Measurements from ENCODE around the gene VWA5B2. TPM values are rescaled to one million over a fixed set of nuclear protein-coding genes. Genes with fewer than 3 reads are reported as not detected.

Gene VWA5B2
- total RNA-seq, 1 experiment from 2014 or later, result 0.44 TPM

DNA sequence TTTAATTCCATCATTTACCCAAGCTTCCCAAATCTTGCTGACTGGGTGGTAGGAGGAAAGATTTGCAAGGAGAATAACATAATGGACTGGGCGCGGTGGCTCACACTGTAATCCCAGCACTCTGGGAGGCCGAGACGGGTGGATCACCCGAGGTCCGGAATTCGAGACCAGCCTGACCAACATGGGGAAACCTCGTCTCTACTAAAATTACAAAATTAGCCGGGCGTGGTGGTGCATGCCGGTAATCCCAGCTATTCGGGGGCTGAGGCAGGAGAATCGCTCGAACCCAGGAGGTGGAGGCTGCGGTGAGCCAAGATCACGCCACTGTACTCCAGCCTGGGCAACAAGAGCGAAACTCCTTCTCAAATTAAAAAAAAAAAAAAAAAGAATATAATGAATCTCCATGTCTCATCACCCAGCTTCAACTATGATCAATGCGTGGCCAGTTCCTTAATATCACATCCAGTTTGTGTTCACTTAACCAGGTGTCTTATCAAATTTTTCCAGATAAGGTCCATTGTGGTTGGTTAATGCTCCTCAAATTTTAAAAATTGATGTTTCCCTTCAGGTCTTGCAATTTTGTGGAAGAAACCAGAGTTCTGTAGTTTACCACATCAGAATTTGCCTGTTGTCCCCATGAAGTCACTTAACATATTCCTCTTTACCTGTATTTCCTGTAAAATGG lies 44.7 kb upstream of the VWA5B2 start (continued):
- TF ChIP-seq, protein P1, sequence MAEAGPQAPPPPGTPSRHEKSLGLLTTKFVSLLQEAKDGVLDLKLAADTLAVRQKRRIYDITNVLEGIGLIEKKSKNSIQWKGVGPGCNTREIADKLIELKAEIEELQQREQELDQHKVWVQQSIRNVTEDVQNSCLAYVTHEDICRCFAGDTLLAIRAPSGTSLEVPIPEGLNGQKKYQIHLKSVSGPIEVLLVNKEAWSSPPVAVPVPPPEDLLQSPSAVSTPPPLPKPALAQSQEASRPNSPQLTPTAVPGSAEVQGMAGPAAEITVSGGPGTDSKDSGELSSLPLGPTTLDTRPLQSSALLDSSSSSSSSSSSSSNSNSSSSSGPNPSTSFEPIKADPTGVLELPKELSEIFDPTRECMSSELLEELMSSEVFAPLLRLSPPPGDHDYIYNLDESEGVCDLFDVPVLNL (CRISPR knock-in tag; IDR thresholded peaks at IDR 0.05; ENCODE audit: borderline replicate concordance, low read depth), result no peak
- TF ChIP-seq MYBL2 (CRISPR knock-in tag; IDR thresholded peaks at IDR 0.05), result no peak
- TF ChIP-seq, protein P2, sequence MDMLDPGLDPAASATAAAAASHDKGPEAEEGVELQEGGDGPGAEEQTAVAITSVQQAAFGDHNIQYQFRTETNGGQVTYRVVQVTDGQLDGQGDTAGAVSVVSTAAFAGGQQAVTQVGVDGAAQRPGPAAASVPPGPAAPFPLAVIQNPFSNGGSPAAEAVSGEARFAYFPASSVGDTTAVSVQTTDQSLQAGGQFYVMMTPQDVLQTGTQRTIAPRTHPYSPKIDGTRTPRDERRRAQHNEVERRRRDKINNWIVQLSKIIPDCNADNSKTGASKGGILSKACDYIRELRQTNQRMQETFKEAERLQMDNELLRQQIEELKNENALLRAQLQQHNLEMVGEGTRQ (CRISPR knock-in tag; IDR thresholded peaks at IDR 0.05), result no peak
- no peak for TF ChIP-seq ETV6 (CRISPR knock-in tag; IDR thresholded peaks at IDR 0.05)
- no peak for TF ChIP-seq SMAD4 (CRISPR knock-in tag; IDR thresholded peaks at IDR 0.05)
- TF ChIP-seq, protein P3, sequence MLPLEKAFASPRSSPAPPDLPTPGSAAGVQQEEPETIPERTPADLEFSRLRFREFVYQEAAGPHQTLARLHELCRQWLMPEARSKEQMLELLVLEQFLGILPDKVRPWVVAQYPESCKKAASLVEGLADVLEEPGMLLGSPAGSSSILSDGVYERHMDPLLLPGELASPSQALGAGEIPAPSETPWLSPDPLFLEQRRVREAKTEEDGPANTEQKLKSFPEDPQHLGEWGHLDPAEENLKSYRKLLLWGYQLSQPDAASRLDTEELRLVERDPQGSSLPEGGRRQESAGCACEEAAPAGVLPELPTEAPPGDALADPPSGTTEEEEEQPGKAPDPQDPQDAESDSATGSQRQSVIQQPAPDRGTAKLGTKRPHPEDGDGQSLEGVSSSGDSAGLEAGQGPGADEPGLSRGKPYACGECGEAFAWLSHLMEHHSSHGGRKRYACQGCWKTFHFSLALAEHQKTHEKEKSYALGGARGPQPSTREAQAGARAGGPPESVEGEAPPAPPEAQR (CRISPR knock-in tag; IDR thresholded peaks at IDR 0.05), result no peak
- TF ChIP-seq, protein P4, sequence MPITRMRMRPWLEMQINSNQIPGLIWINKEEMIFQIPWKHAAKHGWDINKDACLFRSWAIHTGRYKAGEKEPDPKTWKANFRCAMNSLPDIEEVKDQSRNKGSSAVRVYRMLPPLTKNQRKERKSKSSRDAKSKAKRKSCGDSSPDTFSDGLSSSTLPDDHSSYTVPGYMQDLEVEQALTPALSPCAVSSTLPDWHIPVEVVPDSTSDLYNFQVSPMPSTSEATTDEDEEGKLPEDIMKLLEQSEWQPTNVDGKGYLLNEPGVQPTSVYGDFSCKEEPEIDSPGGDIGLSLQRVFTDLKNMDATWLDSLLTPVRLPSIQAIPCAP (CRISPR knock-in tag; IDR thresholded peaks at IDR 0.05), result no peak
- TF ChIP-seq ZNF232 (CRISPR knock-in tag; IDR thresholded peaks at IDR 0.05), result no peak

DNA sequence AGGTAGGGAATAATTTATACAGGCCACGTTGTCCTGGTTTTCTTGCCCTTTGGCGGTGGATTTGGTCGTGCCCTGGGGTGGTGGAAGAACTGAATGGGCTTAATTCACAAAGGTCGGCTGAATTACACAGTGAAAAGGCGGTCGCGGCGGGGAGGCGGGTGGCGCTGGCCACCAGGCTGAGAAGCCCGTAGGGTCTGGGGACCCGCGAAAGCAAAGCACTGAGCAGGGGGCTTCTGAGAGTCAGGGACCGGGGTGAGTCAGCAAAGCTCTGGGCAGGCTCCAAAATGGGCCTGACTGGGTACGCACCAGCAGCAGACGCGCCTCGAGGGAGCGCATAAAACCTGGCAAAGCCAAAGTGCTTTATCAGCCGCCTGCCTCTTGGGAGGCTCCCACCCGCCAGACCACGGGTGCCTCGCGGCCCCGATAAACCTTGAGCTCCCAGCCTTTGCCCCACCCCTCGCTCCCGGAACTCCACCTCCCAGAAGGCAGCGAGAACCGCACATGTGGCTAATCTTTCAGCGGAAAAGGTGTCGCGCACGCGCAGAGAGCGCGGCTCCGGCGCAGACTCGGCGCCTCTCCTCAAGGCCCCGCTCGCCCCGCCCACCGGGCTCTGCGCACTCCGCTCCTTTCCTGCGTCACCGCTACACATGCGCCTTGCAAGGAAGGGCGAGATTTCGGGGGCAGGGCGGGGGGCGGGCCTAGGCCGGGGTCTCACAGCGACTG lies 43.8 kb upstream of the VWA5B2 start:
- DNase-seq (ENCODE audit: low spot score) (peak; percentile 99), ATAC-seq (peak; percentile 89)
- H3K27ac Mint-ChIP-seq, result peak overlapping the region; percentile 97
- peaks cover 23% of the 10 kb centered on the region for H3K4me1 Mint-ChIP-seq
- CTCF ChIA-PET, result interaction anchor here (0.7 to 1.9 kb wide), 12 partner anchors 17 to 290 kb away, joined by 3 to 17 read pairs (median 4); partner anchors contain the start of gene EEF1AKMT4
- no peaks in the 10 kb centered on the region for H3K27me3 Mint-ChIP-seq (ENCODE audit: low read depth)
- peak overlapping the region; percentile 98 for H3K4me3 Mint-ChIP-seq
- peaks cover 69% of the 10 kb centered on the region for H3K36me3 Mint-ChIP-seq
- no peaks in the 10 kb centered on the region for H3K9me3 Mint-ChIP-seq
- POLR2A ChIA-PET, result interaction anchor here (0.6 to 1.4 kb wide), 7 partner anchors 9 to 153 kb away, joined by 3 to 15 read pairs (median 3); partner anchors contain the start of genes AP2M1 and EIF2B5
- TF ChIP-seq NFATC4 (CRISPR knock-in tag; IDR thresholded peaks at IDR 0.05), result no peak; the same call in 1 of the 2 replicates
- no peak for TF ChIP-seq JAZF1 (CRISPR knock-in tag; IDR thresholded peaks at IDR 0.05)
- TF ChIP-seq, protein P2 (CRISPR knock-in tag; IDR thresholded peaks at IDR 0.05), result peak; percentile 85
- TF ChIP-seq FOXP1 (CRISPR knock-in tag; IDR thresholded peaks at IDR 0.05; ENCODE audit: borderline replicate concordance), result peak; percentile 44; the same call in 1 of the 2 replicates
- TF ChIP-seq, protein P5, sequence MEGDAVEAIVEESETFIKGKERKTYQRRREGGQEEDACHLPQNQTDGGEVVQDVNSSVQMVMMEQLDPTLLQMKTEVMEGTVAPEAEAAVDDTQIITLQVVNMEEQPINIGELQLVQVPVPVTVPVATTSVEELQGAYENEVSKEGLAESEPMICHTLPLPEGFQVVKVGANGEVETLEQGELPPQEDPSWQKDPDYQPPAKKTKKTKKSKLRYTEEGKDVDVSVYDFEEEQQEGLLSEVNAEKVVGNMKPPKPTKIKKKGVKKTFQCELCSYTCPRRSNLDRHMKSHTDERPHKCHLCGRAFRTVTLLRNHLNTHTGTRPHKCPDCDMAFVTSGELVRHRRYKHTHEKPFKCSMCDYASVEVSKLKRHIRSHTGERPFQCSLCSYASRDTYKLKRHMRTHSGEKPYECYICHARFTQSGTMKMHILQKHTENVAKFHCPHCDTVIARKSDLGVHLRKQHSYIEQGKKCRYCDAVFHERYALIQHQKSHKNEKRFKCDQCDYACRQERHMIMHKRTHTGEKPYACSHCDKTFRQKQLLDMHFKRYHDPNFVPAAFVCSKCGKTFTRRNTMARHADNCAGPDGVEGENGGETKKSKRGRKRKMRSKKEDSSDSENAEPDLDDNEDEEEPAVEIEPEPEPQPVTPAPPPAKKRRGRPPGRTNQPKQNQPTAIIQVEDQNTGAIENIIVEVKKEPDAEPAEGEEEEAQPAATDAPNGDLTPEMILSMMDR (IDR thresholded peaks at IDR 0.05), result no peak
- peak; percentile 75; the same call in 1 of the 2 replicates for TF ChIP-seq PRRX2 (CRISPR knock-in tag; IDR thresholded peaks at IDR 0.05)
- peak; percentile 39; the same call in 1 of the 2 replicates for TF ChIP-seq ZNF416 (CRISPR knock-in tag; IDR thresholded peaks at IDR 0.05)
- TF ChIP-seq, protein P6, sequence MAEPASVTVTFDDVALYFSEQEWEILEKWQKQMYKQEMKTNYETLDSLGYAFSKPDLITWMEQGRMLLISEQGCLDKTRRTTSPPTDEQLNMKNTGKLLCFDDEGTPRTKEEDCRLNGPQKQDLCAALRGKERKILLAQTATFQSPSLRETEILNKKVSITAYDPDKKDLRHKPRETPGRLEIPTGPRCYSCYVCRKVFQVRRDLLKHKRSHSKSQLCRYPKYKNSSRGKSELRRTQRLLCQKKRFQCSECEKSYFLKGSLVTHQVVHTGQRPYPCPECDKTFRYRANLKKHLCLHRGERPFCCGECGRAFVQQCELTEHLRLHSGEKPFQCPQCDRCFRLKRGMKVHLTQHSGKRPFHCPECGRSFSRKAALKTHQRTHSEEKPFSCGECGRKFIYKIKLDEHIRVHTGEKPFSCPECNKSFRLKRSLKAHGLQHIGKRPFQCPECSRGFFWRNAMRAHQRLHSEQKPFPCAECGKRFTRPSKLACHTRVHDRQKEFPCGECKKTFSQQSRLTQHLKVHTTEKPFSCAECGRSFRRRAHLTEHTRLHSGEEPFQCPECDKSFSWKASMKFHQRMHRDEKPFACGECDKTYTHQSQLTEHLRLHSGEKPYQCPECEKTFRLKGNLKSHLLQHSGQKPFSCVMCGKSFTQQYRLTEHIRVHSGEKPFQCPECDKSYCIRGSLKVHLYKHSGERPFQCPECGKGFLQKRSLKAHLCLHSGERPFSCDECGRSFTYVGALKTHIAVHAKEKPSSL (CRISPR knock-in tag; conservative IDR thresholded peaks at IDR 0.05), result 0 out of 2 replicates have a peak, but pooled peaks have one; percentile 34
- TF ChIP-seq SP1 (CRISPR knock-in tag; conservative IDR thresholded peaks at IDR 0.05), result peak; percentile 88
- TF ChIP-seq, protein P7, sequence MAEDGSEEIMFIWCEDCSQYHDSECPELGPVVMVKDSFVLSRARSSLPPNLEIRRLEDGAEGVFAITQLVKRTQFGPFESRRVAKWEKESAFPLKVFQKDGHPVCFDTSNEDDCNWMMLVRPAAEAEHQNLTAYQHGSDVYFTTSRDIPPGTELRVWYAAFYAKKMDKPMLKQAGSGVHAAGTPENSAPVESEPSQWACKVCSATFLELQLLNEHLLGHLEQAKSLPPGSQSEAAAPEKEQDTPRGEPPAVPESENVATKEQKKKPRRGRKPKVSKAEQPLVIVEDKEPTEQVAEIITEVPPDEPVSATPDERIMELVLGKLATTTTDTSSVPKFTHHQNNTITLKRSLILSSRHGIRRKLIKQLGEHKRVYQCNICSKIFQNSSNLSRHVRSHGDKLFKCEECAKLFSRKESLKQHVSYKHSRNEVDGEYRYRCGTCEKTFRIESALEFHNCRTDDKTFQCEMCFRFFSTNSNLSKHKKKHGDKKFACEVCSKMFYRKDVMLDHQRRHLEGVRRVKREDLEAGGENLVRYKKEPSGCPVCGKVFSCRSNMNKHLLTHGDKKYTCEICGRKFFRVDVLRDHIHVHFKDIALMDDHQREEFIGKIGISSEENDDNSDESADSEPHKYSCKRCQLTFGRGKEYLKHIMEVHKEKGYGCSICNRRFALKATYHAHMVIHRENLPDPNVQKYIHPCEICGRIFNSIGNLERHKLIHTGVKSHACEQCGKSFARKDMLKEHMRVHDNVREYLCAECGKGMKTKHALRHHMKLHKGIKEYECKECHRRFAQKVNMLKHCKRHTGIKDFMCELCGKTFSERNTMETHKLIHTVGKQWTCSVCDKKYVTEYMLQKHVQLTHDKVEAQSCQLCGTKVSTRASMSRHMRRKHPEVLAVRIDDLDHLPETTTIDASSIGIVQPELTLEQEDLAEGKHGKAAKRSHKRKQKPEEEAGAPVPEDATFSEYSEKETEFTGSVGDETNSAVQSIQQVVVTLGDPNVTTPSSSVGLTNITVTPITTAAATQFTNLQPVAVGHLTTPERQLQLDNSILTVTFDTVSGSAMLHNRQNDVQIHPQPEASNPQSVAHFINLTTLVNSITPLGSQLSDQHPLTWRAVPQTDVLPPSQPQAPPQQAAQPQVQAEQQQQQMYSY (CRISPR knock-in tag; IDR thresholded peaks at IDR 0.05), result peak; percentile 59
- TF ChIP-seq, protein P8, sequence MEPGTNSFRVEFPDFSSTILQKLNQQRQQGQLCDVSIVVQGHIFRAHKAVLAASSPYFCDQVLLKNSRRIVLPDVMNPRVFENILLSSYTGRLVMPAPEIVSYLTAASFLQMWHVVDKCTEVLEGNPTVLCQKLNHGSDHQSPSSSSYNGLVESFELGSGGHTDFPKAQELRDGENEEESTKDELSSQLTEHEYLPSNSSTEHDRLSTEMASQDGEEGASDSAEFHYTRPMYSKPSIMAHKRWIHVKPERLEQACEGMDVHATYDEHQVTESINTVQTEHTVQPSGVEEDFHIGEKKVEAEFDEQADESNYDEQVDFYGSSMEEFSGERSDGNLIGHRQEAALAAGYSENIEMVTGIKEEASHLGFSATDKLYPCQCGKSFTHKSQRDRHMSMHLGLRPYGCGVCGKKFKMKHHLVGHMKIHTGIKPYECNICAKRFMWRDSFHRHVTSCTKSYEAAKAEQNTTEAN (CRISPR knock-in tag; IDR thresholded peaks at IDR 0.05), result no peak
- TF ChIP-seq HMGA2 (CRISPR knock-in tag; IDR thresholded peaks at IDR 0.05), result peak; percentile 12; the same call in 1 of the 2 replicates

All from WTC11 (cell line).